ENCODE measurements around the gene WDR18. TPM values are rescaled to one million over a fixed set of nuclear protein-coding genes. Genes with fewer than 3 reads are reported as not detected.

The WDR18 gene
- total RNA-seq, 4 donors from 2014 or later: 25.0 to 52.6 (median 42.2) TPM

DNA sequence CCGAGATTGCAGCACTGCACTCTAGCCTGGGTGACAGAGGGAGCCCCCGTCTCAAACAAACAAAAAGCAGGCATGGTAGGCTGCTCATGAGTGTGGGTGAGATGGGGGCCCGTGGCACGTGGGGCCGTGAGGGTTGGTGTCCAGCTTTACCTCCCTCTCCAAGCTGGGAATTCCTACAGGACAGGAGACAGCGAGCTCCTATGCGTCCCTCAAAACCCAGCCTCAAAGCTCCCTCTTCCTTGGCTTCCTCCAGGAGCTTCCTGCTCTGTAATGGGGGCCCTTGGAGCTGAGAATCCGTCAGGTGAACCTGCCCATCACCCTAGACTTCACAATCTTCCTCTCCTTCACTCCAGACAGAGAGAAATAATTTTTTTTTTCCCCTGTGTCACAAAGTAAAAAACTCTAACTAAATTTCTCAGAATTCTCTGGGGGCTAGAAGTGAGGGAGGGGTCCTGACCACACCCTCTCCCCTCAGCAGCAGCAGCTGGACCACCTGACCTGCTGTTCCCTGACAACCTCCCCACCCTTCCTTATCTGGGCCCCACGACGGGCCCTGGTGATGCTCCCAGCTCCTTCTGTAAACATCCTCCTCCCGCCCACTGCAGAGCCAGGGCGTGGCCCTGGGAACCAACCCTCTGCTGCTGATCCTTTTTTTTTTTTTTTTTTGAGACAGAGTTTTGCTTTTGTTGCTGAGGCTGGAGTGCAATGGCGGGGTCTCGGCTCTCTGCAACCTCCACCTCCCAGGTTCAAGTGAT is 22.1 kb upstream of the WDR18 start:
- Histone ChIP-seq H3K4me3 (no peak overlapping the region), H3K36me3 (peaks cover 17% of the 10 kb centered on the region)

DNA sequence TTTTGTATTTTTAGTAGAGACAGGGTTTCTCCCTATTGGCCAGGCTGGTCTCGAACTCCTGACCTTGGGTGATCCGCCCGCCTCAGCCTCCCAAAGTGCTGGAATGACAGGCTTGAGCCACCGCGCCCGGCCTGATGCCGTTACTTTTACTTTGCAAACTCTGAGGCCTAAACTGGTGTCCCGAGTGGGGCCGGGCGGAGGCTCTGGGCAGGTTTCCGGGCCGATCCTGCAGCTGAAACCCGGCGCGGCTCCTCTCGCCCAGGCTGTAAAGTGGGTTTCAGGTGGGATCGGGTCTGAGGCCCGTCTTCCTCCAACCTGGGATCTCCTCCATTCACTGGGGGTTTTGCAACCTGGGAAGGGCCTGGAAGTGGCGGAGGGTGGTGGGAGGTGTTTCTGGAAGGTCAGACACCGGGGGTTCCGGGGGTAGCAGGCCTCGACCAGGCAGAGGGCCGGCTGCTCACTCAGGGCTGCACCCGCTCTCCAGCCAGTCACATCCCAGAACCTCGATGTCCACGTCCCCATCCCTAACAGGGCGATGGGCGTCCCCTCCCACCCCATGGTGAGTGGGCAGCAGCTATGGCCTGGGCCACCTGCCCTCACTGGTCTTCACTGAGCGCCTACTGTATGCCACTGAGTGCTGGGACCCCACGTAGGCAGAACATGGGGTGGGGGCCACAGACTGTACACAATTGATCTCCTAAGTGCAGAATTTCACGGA is 21.3 kb upstream of the WDR18 start:
- no peak for TF ChIP-seq POLR2A (IDR thresholded peaks at IDR 0.05)
- TF ChIP-seq, protein P1, sequence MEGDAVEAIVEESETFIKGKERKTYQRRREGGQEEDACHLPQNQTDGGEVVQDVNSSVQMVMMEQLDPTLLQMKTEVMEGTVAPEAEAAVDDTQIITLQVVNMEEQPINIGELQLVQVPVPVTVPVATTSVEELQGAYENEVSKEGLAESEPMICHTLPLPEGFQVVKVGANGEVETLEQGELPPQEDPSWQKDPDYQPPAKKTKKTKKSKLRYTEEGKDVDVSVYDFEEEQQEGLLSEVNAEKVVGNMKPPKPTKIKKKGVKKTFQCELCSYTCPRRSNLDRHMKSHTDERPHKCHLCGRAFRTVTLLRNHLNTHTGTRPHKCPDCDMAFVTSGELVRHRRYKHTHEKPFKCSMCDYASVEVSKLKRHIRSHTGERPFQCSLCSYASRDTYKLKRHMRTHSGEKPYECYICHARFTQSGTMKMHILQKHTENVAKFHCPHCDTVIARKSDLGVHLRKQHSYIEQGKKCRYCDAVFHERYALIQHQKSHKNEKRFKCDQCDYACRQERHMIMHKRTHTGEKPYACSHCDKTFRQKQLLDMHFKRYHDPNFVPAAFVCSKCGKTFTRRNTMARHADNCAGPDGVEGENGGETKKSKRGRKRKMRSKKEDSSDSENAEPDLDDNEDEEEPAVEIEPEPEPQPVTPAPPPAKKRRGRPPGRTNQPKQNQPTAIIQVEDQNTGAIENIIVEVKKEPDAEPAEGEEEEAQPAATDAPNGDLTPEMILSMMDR (IDR thresholded peaks at IDR 0.05): no peak
- TF ChIP-seq EP300 (IDR thresholded peaks at IDR 0.05): no peak
- TF ChIP-seq POLR2AphosphoS5 (IDR thresholded peaks at IDR 0.05): no peak
- WGBS: 92% methylated on average over 15 of the region's 31 CpGs
- Histone ChIP-seq H3K27me3 (no peaks in the 10 kb centered on the region), H3K36me3 (peaks cover 23% of the 10 kb centered on the region), H3K4me3 (no peak overlapping the region), H3K9me3 (no peaks in the 10 kb centered on the region), H3K27ac (no peak overlapping the region), H3K4me1 (peaks cover 5% of the 10 kb centered on the region)
- DNase-seq (ENCODE audit: low spot score in 2 of 2): no peak

More for the DNA sequence above, 22.1 kb upstream of the WDR18 start:
- WGBS: 72% methylated on average over 13 of the region's 14 CpGs
- H3K4me1 ChIP-seq: peaks cover 5% of the 10 kb centered on the region
- H3K27me3 ChIP-seq: no peaks in the 10 kb centered on the region
- H3K9me3 ChIP-seq: no peaks in the 10 kb centered on the region
- TF ChIP-seq POLR2AphosphoS5 (IDR thresholded peaks at IDR 0.05) (no peak), POLR2A (IDR thresholded peaks at IDR 0.05) (no peak), EP300 (IDR thresholded peaks at IDR 0.05) (no peak)
- TF ChIP-seq, protein P1 (IDR thresholded peaks at IDR 0.05): no peak
- no peak for DNase-seq (ENCODE audit: low spot score in 2 of 2)
- H3K27ac ChIP-seq: no peak overlapping the region

DNA sequence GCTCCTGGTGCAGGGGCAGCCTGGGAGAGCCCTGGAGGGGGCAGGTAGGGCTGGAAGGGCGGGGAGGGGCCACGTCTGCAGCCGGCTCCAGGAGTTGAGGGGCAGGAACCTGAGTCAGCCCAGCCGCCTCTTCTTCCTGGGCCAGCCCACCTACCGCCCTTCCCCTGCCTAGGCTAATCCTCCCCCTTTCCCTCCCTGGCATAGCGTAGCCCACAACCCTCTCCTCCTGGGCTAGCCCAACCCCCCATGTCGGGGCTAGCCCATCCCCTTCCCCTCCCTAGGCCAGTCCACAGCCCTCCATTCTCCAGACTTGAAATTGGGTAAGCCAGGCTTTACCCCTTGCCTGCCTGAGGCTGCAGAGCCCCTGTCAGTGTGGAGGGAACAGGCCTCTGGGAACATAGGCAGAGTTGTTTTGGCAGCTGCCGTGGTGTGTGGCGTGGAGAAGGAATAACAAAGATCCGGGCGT is 20.6 kb upstream of the WDR18 start:
- 82% methylated on average over 9 of the region's 11 CpGs for WGBS
- DNase-seq (ENCODE audit: low spot score in 2 of 2): no peak
- H3K4me1 ChIP-seq: peaks cover 5% of the 10 kb centered on the region
- no peak overlapping the region for H3K4me3 ChIP-seq
- H3K27me3 ChIP-seq: no peaks in the 10 kb centered on the region
- peaks cover 27% of the 10 kb centered on the region for H3K36me3 ChIP-seq
- H3K27ac ChIP-seq: no peak overlapping the region
- no peaks in the 10 kb centered on the region for H3K9me3 ChIP-seq
- no peak for TF ChIP-seq POLR2A (IDR thresholded peaks at IDR 0.05)
- no peak for TF ChIP-seq EP300 (IDR thresholded peaks at IDR 0.05)

DNA sequence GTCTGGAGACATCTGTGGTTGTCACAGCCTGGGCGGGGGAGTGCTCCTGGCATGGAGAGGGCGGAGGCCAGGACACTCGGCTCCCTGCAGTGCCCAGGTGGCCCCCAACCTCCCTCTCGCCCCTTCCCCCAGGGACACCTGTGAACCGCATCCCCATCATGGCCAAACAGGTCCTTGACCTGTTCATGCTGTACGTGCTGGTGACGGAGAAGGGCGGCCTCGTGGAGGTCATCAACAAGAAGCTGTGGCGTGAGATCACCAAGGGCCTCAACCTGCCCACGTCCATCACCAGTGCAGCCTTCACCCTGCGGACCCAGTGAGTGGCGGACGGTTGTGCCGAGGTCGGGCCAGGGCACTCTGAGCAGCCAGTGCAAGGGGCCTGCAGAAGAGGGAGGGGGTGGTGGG is 20.0 kb upstream of the WDR18 start:
- WGBS: no CpG with 5 or more reads among the region's 16 CpGs
- H3K9me3 ChIP-seq: no peaks in the 10 kb centered on the region
- H3K27ac ChIP-seq: no peak overlapping the region
- H3K27me3 ChIP-seq: no peaks in the 10 kb centered on the region
- no peak for TF ChIP-seq POLR2AphosphoS5 (IDR thresholded peaks at IDR 0.05)
- DNase-seq (ENCODE audit: low spot score in 2 of 2): no peak
- H3K4me3 ChIP-seq: no peak overlapping the region
- peaks cover 33% of the 10 kb centered on the region for H3K36me3 ChIP-seq
- H3K4me1 ChIP-seq: peaks cover 2% of the 10 kb centered on the region

DNA sequence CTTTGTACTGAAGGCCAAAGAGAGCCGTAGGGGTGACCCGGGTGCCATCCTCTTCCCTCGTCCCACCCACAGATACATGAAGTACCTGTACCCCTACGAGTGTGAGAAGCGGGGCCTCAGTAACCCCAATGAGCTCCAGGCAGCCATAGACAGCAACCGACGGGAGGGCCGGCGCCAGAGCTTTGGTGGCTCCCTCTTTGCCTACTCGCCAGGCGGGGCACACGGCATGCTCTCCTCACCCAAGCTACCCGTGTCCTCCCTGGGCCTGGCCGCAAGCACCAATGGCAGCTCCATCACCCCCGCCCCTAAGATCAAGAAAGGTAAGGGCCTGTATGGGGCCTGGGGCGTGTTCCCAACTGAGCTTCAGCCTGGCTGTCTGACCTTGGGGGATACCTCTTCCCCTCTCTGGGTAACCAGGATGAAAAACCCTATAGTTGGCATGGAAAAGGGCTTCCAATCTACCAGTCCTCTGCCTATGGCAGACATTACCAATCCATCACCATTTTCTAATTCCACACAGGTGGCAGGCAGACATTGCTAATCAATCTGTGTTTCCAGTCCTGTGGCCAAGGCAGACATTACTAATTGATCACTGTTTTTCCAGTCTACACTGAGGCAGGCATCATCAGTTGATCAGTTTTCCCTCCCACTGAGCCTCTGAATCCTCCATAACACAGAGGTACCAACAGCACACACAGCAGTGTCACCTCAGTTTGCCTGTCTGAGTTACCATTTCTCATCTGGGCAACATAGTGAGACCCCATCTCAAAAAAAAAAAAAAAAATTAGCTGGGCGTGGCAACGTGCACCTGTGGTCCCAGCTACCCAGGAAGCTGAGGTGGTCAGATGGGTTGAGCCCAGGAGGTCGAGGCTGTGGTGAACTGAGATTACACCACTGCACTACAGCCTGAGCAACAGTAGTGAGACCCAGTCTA is 19.1 kb upstream of the WDR18 start:
- H3K4me1 ChIP-seq: no peaks in the 10 kb centered on the region
- H3K27me3 ChIP-seq: no peaks in the 10 kb centered on the region
- no peaks in the 10 kb centered on the region for H3K9me3 ChIP-seq
- WGBS: 97% methylated on average over 16 of the region's 19 CpGs
- H3K36me3 ChIP-seq: peaks cover 40% of the 10 kb centered on the region
- no peak overlapping the region for H3K27ac ChIP-seq
- TF ChIP-seq, protein P1 (IDR thresholded peaks at IDR 0.05): no peak
- TF ChIP-seq POLR2A (IDR thresholded peaks at IDR 0.05) (no peak), EP300 (IDR thresholded peaks at IDR 0.05) (no peak), POLR2AphosphoS5 (IDR thresholded peaks at IDR 0.05) (no peak)
- H3K4me3 ChIP-seq: no peak overlapping the region
- DNase-seq (ENCODE audit: low spot score in 2 of 2): no peak
